WERI-Rb-1 (cell line): Measurements from ENCODE around the gene SLC27A4.
A peak's percentile ranks its signal among the peaks of the same experiment; 100 is the strongest.

Source experiments
- DNase-seq: peaks from one replicate; pipeline ENCODE4 v3.0.0-alpha.2; 2020
- H3K27ac ChIP-seq: fragments of 250-450 bp; sonication (Bioruptor Pico); 2 replicates; pipeline ENCODE4 v1.5.1; 2020; ENCODE audit warnings: mild to moderate bottlenecking, moderate library complexity
- H3K27me3 ChIP-seq: fragments of 250-450 bp; sonication (Bioruptor Pico); 2 replicates; pipeline ENCODE4 v1.5.1; 2021; ENCODE audit warnings: mild to moderate bottlenecking, low read depth, moderate library complexity; ENCODE audit not compliant: insufficient read depth, severe bottlenecking
- H3K36me3 ChIP-seq: fragments of 250-450 bp; sonication (Bioruptor Pico); 2 replicates; pipeline ENCODE4 v1.5.1; 2020; ENCODE audit warnings: mild to moderate bottlenecking, moderate library complexity
- H3K4me3 ChIP-seq: 2 replicates; pipeline ENCODE4 v1.5.1; 2011; ENCODE audit warnings: low read depth, mild to moderate bottlenecking, control low read depth, low read length
- H3K9me3 ChIP-seq: fragments of 250-450 bp; sonication (Bioruptor Pico); 2 replicates; pipeline ENCODE4 v1.5.1; 2021; ENCODE audit warnings: mild to moderate bottlenecking, moderate library complexity; ENCODE audit not compliant: severe bottlenecking
- TF ChIP-seq, protein P1 (sequence below): IDR thresholded peaks from 2 replicates; pipeline ENCODE4 v1.5.1; 2011; ENCODE audit warnings: low read depth, mild to moderate bottlenecking, control low read depth, inconsistent platforms, low read length

The SLC27A4 gene

DNA sequence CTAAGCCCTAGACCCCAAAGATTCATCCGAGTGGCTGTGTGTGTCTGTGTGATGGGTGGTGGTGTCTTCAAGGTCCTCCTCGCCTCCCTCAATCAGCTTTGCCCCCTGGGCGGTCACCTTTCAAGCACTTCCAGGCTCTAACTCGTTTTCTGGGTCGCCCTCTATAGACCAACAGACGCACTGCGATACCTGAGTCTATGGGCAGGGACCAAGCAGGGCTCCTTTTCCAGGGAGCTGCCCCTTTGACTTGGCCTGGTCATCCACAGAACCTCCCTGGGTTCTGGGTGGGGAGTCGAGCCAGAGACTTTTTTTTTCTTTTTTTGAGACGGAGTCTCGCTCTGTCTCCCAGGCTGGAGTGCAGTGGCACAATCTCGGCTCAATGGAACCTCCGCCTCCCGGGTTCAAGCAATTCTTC is 1.1 kb downstream of the SLC27A4 start:
- Histone ChIP-seq H3K9me3 (no peaks in the 10 kb centered on the region), H3K36me3 (peaks cover 35% of the 10 kb centered on the region), H3K4me3 (peak overlapping the region; percentile 84), H3K27ac (no peak overlapping the region), H3K27me3 (no peaks in the 10 kb centered on the region)
- TF ChIP-seq, protein P1, sequence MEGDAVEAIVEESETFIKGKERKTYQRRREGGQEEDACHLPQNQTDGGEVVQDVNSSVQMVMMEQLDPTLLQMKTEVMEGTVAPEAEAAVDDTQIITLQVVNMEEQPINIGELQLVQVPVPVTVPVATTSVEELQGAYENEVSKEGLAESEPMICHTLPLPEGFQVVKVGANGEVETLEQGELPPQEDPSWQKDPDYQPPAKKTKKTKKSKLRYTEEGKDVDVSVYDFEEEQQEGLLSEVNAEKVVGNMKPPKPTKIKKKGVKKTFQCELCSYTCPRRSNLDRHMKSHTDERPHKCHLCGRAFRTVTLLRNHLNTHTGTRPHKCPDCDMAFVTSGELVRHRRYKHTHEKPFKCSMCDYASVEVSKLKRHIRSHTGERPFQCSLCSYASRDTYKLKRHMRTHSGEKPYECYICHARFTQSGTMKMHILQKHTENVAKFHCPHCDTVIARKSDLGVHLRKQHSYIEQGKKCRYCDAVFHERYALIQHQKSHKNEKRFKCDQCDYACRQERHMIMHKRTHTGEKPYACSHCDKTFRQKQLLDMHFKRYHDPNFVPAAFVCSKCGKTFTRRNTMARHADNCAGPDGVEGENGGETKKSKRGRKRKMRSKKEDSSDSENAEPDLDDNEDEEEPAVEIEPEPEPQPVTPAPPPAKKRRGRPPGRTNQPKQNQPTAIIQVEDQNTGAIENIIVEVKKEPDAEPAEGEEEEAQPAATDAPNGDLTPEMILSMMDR = peak; percentile 90
- DNase-seq = peak; percentile 92

DNA sequence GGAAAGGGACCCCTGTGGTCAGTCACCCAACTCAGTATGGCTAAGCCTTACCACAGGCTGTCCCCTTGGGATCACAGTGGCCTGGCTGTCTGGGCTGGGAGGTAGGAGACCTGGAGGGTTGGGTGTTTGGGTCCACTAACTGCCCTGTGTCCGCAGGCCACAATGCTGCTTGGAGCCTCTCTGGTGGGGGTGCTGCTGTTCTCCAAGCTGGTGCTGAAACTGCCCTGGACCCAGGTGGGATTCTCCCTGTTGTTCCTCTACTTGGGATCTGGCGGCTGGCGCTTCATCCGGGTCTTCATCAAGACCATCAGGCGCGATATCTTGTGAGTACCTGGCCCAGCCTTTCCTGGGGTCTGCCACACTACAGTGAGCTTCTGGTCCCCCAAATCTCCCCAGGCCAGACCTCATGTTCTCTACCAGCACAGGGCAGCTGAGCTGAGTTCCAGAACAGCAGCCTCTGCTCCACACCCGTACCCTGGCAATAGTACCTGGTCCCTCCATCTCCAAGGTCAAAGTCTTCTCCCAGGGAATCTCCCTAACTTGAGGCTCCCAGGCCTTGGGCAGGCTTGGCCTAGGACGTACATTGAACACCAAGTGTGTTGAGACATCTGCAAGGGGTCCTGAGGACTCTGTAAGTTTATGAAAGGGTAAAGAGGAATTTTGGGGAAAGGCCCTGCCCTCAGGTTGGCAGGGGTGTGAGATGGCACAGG is 2.8 kb downstream of the SLC27A4 start:
- TF ChIP-seq, protein P1 = no peak
- no peaks in the 10 kb centered on the region for H3K9me3 ChIP-seq
- H3K4me3 ChIP-seq = no peak overlapping the region
- no peak for DNase-seq
- H3K27me3 ChIP-seq = no peaks in the 10 kb centered on the region
- no peak overlapping the region for H3K27ac ChIP-seq
- peaks cover 48% of the 10 kb centered on the region for H3K36me3 ChIP-seq

DNA sequence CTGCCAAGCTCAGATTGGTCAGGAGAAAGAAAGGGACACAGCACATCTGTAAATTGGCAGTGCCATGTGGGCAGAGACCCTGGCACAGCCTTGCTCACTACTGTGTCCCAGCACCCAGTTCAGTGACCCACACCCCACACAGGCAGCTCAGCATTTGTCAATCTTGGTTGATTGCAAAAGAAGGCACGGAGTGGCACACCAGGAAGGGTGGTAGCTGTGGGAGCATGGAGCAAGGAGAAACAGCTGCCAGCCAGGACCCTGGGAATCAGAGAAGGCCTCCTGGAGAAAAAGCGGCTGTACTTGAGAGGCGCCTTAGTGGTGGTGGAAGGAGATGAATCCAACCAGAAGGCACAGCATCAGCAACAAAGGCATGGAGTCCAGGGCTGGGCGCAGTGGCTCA is 3.5 kb downstream of the SLC27A4 start:
- peaks cover 54% of the 10 kb centered on the region for H3K36me3 ChIP-seq
- TF ChIP-seq, protein P1 = no peak
- H3K9me3 ChIP-seq = no peaks in the 10 kb centered on the region
- no peak for DNase-seq
- H3K27me3 ChIP-seq = no peaks in the 10 kb centered on the region
- H3K4me3 ChIP-seq = no peak overlapping the region
- H3K27ac ChIP-seq = no peak overlapping the region

DNA sequence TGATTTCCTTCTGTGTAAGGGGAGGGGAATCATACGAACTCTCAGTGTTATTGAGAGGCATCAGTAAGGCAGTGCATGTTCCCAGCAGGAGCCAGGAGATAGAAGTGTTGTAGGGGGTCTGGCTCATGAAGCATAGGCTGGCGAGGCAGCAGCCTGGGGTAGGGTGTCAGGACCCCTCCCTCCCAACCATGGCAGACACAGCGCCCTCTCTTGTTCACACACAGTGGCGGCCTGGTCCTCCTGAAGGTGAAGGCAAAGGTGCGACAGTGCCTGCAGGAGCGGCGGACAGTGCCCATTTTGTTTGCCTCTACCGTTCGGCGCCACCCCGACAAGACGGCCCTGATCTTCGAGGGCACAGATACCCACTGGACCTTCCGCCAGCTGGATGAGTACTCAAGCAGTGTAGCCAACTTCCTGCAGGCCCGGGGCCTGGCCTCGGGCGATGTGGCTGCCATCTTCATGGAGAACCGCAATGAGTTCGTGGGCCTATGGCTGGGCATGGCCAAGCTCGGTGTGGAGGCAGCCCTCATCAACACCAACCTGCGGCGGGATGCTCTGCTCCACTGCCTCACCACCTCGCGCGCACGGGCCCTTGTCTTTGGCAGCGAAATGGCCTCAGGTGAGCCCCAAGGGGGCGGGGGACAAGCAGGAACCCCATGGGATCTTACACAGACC is 4.7 kb downstream of the SLC27A4 start:
- no peaks in the 10 kb centered on the region for H3K27me3 ChIP-seq
- H3K27ac ChIP-seq = no peak overlapping the region
- TF ChIP-seq, protein P1 = peak; percentile 54
- no peak overlapping the region for H3K4me3 ChIP-seq
- H3K9me3 ChIP-seq = no peaks in the 10 kb centered on the region
- peaks cover 66% of the 10 kb centered on the region for H3K36me3 ChIP-seq
- DNase-seq = no peak

DNA sequence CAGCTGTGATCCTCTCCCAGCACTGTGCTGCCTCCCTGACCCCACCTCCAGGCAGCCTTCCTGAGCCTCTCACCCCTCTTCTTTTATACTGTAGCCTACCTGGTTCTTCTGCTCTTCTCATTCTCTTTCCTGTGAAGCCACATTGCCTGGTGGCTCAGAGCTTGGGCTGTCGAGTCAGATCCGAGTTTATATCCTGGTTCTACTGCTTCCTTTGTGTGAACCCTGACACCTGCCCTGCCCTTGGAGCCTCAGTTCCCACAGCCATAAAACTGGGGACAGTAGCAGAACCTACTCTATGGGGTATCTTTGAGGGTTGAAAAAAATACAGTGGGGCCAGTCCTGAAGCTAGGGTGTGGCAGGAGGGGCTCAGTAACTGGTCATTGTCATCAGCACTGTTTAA is 8.8 kb downstream of the SLC27A4 start:
- no peak for DNase-seq
- H3K27ac ChIP-seq = no peak overlapping the region
- H3K4me3 ChIP-seq = no peak overlapping the region
- no peaks in the 10 kb centered on the region for H3K9me3 ChIP-seq
- TF ChIP-seq, protein P1 = no peak
- H3K36me3 ChIP-seq = peaks cover 76% of the 10 kb centered on the region
- H3K27me3 ChIP-seq = no peaks in the 10 kb centered on the region
